DMS153 (cell line): Measurements from ENCODE around the gene HIVEP3.

Experiments
- DNase-seq: peaks from one replicate; lab custom pipeline; 2025; lab: John Stamatoyannopoulos, UW

Gene HIVEP3

GRCh38 chr1:41611932-41612450 is 306.7 kb downstream of the HIVEP3 start:
- DNase-seq = no peak

- DNase-seq = no peak
These were observed 307.4 kb downstream of the HIVEP3 start for GRCh38 chr1:41611068-41611931.

- no peak for DNase-seq
These were observed 308.4 kb downstream of the HIVEP3 start for GRCh38 chr1:41610361-41610760.

- DNase-seq = no peak
These were observed 309.4 kb downstream of the HIVEP3 start for GRCh38 chr1:41609166-41609883.

- DNase-seq = no peak
These were observed 310.5 kb downstream of the HIVEP3 start for GRCh38 chr1:41608211-41608610.

- no peak for DNase-seq
These were observed 310.9 kb downstream of the HIVEP3 start for GRCh38 chr1:41607808-41608207.

GRCh38 chr1:41599912-41600311 is 318.8 kb downstream of the HIVEP3 start:
- DNase-seq = no peak

GRCh38 chr1:41598325-41598724 is 320.4 kb downstream of the HIVEP3 start:
- DNase-seq = no peak

- DNase-seq = no peak
These were observed 326.1 kb downstream of the HIVEP3 start for GRCh38 chr1:41592451-41593125.

- DNase-seq = no peak
These were observed 326.8 kb downstream of the HIVEP3 start for GRCh38 chr1:41591891-41592290.

- no peak for DNase-seq
These were observed 328.4 kb downstream of the HIVEP3 start for GRCh38 chr1:41590331-41590730.

GRCh38 chr1:41589395-41589794 is 329.3 kb downstream of the HIVEP3 start:
- DNase-seq = no peak

- no peak for DNase-seq
These were observed 330.3 kb downstream of the HIVEP3 start for GRCh38 chr1:41588334-41588875.

GRCh38 chr1:41587791-41588190 is 330.9 kb downstream of the HIVEP3 start:
- no peak for DNase-seq

GRCh38 chr1:41586230-41586629 is 332.5 kb downstream of the HIVEP3 start:
- no peak for DNase-seq

- DNase-seq = no peak
These were observed 334.8 kb downstream of the HIVEP3 start for GRCh38 chr1:41583658-41584547.

GRCh38 chr1:41582851-41583657 is 335.7 kb downstream of the HIVEP3 start:
- no peak for DNase-seq

- no peak for DNase-seq
These were observed 336.4 kb downstream of the HIVEP3 start for GRCh38 chr1:41582351-41582750.

GRCh38 chr1:41582004-41582325 is 336.8 kb downstream of the HIVEP3 start:
- DNase-seq = no peak

- DNase-seq = no peak
These were observed 337.3 kb downstream of the HIVEP3 start for GRCh38 chr1:41581216-41582003.
